Breast epithelium (tissue), 4 donors: ENCODE results near the gene RPL13A. TPM values are rescaled to one million over a fixed set of nuclear protein-coding genes. Genes with fewer than 3 reads are reported as not detected.
A peak's percentile ranks its signal among the peaks of the same experiment; 100 is the strongest.

ENCODE experiments used
- DNase-seq, 2 donors: peaks; one replicate each; pipeline ENCODE4 v3.0.0-alpha.2; 2019; ENCODE audit warnings: low spot score in 2 of 2
- H3K27ac ChIP-seq, 2 donors: fragments of 200-600 bp; sonication (generic) in 1 of 2; one replicate each; pipeline ENCODE4 v1.5.1; 2016 to 2019; ENCODE audit warnings: mild to moderate bottlenecking in 1 of 2
- H3K27me3 ChIP-seq, 2 donors: fragments of 200-600 bp; sonication (generic) in 1 of 2; one replicate each; pipeline versions ENCODE4 v1.5.1 to v1.6.0; 2017 to 2019; ENCODE audit warnings: control low read depth in 1 of 2, mild to moderate bottlenecking in 1 of 2
- H3K36me3 ChIP-seq: fragments of 200-600 bp; one replicate; pipeline ENCODE4 v1.5.1; 2019
- H3K4me1 ChIP-seq, 2 donors: fragments of 200-600 bp; sonication (generic); one replicate each; pipeline ENCODE4 v1.5.1; 2016 to 2019; ENCODE audit warnings: control low read depth in 1 of 2
- H3K4me3 ChIP-seq, 3 donors: fragments of 200-600 bp; sonication (generic); 1 replicate in 2 of 3; 2 replicates in 1 of 3; pipeline ENCODE4 v1.5.1; 2016 to 2019; ENCODE audit warnings: mild to moderate bottlenecking in 3 of 3, moderate library complexity in 2 of 3
- H3K9me3 ChIP-seq, 2 donors: fragments of 200-600 bp; sonication (generic) in 1 of 2; one replicate each; pipeline ENCODE4 v1.5.1; 2016 to 2019; ENCODE audit warnings: control low read depth in 1 of 2
- POLR2A ChIP-seq: fragments of 450-650 bp; IDR thresholded peaks from one replicate; pipeline ENCODE4 v1.6.1; 2016; ENCODE audit warnings: antibody characterized with exemption, mild to moderate bottlenecking, moderate library complexity
- POLR2AphosphoS5 ChIP-seq, 3 donors: sonication (generic); formaldehyde crosslinking; IDR thresholded peaks; one replicate each; pipeline ENCODE4 v1.6.1; 2017; ENCODE audit warnings: antibody characterized with exemption in 3 of 3
- intact Hi-C: fragments of 100-400 bp; cut with DNase I; formaldehyde crosslinking; loops from one replicate; pipeline ENCODE4 v1.15.1; 2023; ENCODE audit warnings: low total_unique reads
- total RNA-seq, 3 donors: library from RNA; depleted of rRNA; stranded (reverse); fragments of >200 nt; gene quantifications; one replicate each; pipeline ENCODE4 v1.1.0, GENCODE V29; 2016
- TF ChIP-seq, protein P1 (sequence below), 3 donors: fragments of 450-650 bp; IDR thresholded peaks; one replicate each; pipeline ENCODE4 v1.5.1; 2016 to 2017; ENCODE audit warnings: antibody characterized with exemption in 3 of 3, mild to moderate bottlenecking in 3 of 3, moderate library complexity in 3 of 3

Gene RPL13A
- total RNA-seq, 3 donors from 2014 or later = 3,591 to 5,468 (median 4,346) TPM

DNA sequence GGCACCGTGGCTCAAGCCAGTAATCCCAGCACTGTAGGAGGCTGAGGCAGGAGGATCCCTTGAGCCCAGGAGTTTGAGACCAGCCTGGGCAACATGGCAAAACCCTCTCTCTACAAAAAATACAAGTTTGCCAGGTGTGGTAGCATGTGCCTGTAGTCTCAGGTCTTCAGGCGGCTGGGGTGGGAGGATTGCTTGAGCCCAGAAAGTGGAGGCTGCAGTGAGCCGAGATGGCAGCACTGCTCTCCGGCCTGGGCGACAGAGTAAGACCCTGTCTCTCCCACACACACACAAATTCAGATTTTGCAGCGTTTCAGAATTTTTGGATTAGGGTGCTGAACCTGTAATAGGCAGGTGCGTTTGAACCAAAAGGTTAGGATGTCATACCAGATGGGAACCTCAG, 11.1 kb downstream of the RPL13A start:
- Histone ChIP-seq H3K4me3 (peak overlapping the region in 1 of 3 donors; percentile 52), H3K4me1 (peaks cover 3 to 14% of the 10 kb centered on the region in 2 donors), H3K27me3 (no peaks in the 10 kb centered on the region), H3K27ac (peak overlapping the region in 1 of 2 donors; percentile 95), H3K9me3 (no peaks in the 10 kb centered on the region), H3K36me3 (no peaks in the 10 kb centered on the region)
- no peak for DNase-seq
- TF ChIP-seq, protein P1, sequence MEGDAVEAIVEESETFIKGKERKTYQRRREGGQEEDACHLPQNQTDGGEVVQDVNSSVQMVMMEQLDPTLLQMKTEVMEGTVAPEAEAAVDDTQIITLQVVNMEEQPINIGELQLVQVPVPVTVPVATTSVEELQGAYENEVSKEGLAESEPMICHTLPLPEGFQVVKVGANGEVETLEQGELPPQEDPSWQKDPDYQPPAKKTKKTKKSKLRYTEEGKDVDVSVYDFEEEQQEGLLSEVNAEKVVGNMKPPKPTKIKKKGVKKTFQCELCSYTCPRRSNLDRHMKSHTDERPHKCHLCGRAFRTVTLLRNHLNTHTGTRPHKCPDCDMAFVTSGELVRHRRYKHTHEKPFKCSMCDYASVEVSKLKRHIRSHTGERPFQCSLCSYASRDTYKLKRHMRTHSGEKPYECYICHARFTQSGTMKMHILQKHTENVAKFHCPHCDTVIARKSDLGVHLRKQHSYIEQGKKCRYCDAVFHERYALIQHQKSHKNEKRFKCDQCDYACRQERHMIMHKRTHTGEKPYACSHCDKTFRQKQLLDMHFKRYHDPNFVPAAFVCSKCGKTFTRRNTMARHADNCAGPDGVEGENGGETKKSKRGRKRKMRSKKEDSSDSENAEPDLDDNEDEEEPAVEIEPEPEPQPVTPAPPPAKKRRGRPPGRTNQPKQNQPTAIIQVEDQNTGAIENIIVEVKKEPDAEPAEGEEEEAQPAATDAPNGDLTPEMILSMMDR (IDR thresholded peaks at IDR 0.05) = no peak
- TF ChIP-seq POLR2A (no peak), POLR2AphosphoS5 (IDR thresholded peaks at IDR 0.05) (no peak)
- intact Hi-C loops = loop anchor here (10.0 kb wide), 1 partner anchor 166 kb away; the partner anchor contains the start of genes BCL2L12 and IRF3

DNA sequence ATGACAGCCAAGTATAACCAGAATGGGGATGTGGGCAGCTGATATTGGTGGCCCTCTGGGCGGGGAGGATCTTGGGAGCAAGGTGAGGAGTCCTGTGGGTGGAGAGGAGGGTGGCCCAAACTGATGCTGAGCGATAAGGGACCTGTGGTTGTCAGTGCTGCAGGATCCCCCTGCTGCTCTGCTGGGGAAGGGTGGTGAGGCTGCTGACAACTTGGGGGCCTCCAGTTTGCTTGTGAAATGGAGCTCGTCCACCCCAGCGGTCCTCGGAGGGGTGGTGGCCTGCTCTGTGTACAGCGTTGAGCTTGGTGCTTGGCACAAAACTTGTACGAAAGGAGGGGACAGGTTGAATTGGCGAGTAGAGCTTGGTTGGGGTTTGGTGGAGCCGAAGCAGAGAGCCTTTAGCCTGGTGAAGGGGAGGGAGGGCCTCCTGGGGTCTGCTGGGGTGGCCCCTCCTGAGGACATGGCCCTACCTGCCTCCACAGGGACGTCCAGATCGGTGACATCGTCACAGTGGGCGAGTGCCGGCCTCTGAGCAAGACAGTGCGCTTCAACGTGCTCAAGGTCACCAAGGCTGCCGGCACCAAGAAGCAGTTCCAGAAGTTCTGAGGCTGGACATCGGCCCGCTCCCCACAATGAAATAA, 11.7 kb downstream of the RPL13A start:
- H3K9me3 ChIP-seq = no peaks in the 10 kb centered on the region
- H3K27me3 ChIP-seq = no peaks in the 10 kb centered on the region
- no peak for DNase-seq
- intact Hi-C loops = loop anchor here (10.0 kb wide), 1 partner anchor 166 kb away; the partner anchor contains the start of genes BCL2L12 and IRF3
- peak overlapping the region; percentile 84 to 95 for H3K27ac ChIP-seq
- H3K4me3 ChIP-seq = peak overlapping the region; percentile 30 to 52 (median 39)
- no peaks in the 10 kb centered on the region for H3K36me3 ChIP-seq
- TF ChIP-seq, protein P1 (IDR thresholded peaks at IDR 0.05) = no peak
- no peak for TF ChIP-seq POLR2A
- TF ChIP-seq POLR2AphosphoS5 (IDR thresholded peaks at IDR 0.05) = no peak
- peaks cover 3 to 14% of the 10 kb centered on the region in 2 donors for H3K4me1 ChIP-seq

DNA sequence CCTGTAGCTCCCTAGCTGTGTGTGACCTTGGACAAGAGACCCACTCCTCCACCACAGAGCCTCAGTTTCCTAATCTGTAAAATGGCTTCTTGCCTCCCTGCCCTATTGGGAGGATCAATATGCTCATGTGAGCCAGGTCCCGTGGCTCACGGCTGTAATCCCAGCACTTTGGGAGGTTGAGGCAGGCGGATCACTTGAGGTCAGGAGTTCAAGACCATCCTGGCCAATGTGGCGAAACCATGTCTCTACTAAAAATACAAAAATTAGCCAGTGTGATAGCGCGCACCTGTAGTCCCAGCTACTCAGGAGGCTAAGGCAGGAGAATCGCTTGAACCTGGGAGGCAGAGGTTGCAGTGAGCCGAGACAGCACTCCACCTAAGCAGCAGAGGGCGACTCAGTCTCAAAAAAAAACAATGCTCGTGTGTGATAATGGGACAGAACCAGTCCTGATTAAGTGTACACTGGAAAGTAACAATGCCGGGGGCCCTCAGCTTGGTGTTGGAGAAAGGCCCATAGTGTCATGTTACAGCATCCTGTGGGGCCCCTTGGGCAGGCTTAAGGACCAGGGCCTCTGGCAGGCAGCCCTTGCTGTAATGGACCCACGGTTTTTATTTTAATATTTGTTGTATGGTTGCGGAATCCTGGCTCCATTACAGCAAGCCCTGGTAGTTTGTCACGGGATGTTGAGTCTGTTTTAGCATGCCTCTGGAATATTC, 15.6 kb downstream of the RPL13A start:
- H3K4me1 ChIP-seq = peaks cover 0 to 7% of the 10 kb centered on the region in 2 donors
- no peak for DNase-seq
- H3K27me3 ChIP-seq = no peaks in the 10 kb centered on the region
- H3K27ac ChIP-seq = peak overlapping the region in 1 of 2 donors; percentile 56
- H3K4me3 ChIP-seq = peak overlapping the region in 1 of 3 donors; percentile 17
- TF ChIP-seq, protein P1 (IDR thresholded peaks at IDR 0.05) = peak; percentile 38 to 71 (median 66)
- TF ChIP-seq POLR2AphosphoS5 (IDR thresholded peaks at IDR 0.05) (peak in 1 of 3 donors; percentile 26), POLR2A (no peak)
- intact Hi-C loops = no loop called here
- no peaks in the 10 kb centered on the region for H3K9me3 ChIP-seq
- H3K36me3 ChIP-seq = no peaks in the 10 kb centered on the region

DNA sequence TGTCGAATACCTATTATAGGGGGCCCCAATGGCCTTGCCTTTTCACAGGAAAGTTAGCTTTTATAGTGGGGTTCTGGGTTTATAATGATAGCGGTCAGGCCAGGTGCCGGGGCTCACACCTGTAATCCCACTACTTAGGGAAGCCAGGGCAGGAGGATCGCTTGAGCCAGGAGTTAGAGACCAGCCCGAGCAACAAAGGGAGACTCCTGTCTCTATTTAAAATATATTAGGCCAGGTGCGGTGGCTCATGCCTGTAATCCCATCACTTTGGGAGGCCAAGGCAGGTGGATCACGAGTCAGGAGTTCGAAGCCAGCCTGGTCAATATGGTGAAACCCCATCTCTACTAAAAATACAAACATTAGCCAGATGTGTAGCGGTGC, 16.2 kb downstream of the RPL13A start:
- Histone ChIP-seq H3K9me3 (no peaks in the 10 kb centered on the region), H3K36me3 (no peaks in the 10 kb centered on the region), H3K4me1 (peaks cover 0 to 1% of the 10 kb centered on the region in 2 donors), H3K4me3 (no peak overlapping the region), H3K27me3 (no peaks in the 10 kb centered on the region), H3K27ac (peak overlapping the region; percentile 13 to 56)
- no peak for DNase-seq
- TF ChIP-seq POLR2AphosphoS5 (IDR thresholded peaks at IDR 0.05) = no peak
- TF ChIP-seq, protein P1 (IDR thresholded peaks at IDR 0.05) = no peak
- no peak for TF ChIP-seq POLR2A
- intact Hi-C loops = no loop called here
